ENCODE measurements around the gene INSYN2B. TPM values are rescaled to one million over a fixed set of nuclear protein-coding genes. Genes with fewer than 3 reads are reported as not detected.

Gene INSYN2B
- total RNA-seq, 1 donor: 12.5 TPM

DNA sequence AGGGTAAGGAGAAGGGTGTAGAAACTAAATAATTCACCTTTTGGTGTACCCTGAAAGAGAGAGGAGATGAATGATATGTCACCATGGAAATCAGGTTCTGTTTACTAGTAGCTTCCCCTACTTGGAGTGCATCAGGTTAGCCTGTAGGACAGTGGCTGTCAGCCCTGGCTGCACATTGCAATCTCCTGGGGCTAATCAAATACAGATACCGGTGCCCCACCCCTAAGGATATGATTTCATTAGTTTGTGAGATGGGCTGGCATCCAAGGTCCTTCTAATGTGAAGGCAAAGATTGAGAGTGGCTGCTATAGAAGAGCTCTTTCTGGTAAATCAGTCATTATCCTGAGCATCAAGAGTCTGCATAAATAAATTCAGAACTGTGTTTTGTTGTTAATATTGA, 47.2 kb downstream of the INSYN2B start:
- no peak for DNase-seq (ENCODE audit: low read depth)
- TF ChIP-seq, protein P1, sequence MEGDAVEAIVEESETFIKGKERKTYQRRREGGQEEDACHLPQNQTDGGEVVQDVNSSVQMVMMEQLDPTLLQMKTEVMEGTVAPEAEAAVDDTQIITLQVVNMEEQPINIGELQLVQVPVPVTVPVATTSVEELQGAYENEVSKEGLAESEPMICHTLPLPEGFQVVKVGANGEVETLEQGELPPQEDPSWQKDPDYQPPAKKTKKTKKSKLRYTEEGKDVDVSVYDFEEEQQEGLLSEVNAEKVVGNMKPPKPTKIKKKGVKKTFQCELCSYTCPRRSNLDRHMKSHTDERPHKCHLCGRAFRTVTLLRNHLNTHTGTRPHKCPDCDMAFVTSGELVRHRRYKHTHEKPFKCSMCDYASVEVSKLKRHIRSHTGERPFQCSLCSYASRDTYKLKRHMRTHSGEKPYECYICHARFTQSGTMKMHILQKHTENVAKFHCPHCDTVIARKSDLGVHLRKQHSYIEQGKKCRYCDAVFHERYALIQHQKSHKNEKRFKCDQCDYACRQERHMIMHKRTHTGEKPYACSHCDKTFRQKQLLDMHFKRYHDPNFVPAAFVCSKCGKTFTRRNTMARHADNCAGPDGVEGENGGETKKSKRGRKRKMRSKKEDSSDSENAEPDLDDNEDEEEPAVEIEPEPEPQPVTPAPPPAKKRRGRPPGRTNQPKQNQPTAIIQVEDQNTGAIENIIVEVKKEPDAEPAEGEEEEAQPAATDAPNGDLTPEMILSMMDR (IDR thresholded peaks at IDR 0.05; ENCODE audit: insufficient read depth, low read depth, low read length): no peak

DNA sequence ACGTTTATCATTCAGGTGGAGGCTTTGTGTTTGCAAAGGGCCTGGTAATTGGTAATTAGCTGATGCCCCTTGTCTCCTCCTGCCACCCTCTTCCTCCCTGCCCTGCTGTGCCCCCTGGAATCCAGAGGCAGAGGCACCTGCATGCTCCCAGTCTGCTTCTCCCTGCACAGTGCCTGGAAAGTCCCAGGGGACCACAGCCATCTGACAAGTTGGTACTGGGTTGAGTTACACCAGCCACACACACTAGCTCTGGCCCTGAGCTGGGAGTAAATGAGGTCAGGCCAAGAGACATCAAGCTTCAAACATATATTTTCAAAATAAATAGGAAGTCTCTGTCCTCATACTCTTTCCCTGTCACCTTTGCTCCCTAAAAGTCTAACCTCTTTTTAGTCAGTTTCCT, 56.3 kb downstream of the INSYN2B start:
- H3K4me3 ChIP-seq (ENCODE audit: low read depth, low read length): no peak overlapping the region
- TF ChIP-seq, protein P1 (IDR thresholded peaks at IDR 0.05; ENCODE audit: insufficient read depth, low read depth, low read length): no peak
- DNase-seq (ENCODE audit: low read depth): no peak

More for the DNA sequence above, 47.2 kb downstream of the INSYN2B start:
- H3K4me3 ChIP-seq (ENCODE audit: low read depth, low read length): no peak overlapping the region

DNA sequence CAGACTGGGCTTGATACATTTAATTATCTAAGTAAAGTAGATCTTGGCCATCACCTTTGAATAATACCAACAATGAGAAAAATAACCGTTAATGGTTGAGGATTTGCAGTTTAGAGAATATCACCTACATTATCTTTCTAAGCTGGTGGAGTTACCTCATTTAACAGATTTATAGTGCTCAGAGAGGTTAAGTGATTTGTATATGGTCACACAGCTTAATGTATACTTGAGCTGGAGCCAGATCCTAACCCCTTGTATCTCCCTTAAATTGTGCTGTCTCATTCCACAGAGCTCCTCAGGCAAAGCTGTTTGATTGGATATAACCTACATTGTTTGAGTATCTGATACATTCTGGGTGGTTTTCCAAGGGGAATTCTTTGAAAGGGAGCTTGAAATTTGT, 57.8 kb downstream of the INSYN2B start:
- TF ChIP-seq, protein P1 (IDR thresholded peaks at IDR 0.05; ENCODE audit: insufficient read depth, low read depth, low read length): no peak
- no peak for DNase-seq (ENCODE audit: low read depth)
- no peak overlapping the region for H3K4me3 ChIP-seq (ENCODE audit: low read depth, low read length)

DNA sequence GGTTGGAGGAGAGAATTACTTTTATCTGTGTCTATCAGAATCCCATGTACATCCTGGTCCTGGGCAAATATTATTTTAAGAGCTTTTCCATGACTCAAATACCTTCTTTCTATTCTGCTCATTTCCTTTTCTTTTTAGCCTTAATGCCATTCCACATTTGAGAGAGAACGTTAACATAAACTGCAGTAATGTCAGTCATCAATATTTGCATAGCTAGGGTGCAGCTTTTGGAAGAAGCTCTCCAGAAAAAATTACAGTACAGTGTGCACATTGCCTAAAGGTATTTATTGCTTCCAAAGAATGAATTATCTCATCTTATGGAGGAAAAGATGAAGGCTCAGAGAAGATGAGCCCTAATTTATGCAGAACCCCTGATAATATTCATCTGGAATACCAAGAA, 58.3 kb downstream of the INSYN2B start:
- TF ChIP-seq, protein P1 (IDR thresholded peaks at IDR 0.05; ENCODE audit: insufficient read depth, low read depth, low read length): no peak

DNA sequence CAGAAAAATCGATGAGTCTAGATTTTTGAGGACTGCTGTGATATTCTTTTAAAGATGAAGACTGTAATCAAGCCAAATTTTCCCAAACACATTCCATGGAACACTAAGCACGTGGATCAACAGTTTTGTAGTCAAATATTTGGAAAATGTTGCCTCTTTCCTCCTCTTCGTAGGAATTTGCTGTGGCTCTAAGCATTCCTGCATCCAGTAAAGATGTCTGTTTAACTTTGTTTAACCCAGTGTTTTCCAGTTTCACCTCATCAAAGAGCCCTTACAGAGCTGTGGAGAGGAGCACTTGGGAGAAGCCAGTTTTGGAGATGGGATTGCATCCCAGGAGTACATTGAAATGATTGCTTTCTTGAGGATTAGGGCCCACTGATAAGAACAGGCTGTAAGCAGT, 58.9 kb downstream of the INSYN2B start:
- DNase-seq (ENCODE audit: low read depth): no peak
- H3K4me3 ChIP-seq (ENCODE audit: low read depth, low read length): no peak overlapping the region
- TF ChIP-seq, protein P1 (IDR thresholded peaks at IDR 0.05; ENCODE audit: insufficient read depth, low read depth, low read length): no peak

More for the DNA sequence above, 58.3 kb downstream of the INSYN2B start:
- no peak overlapping the region for H3K4me3 ChIP-seq (ENCODE audit: low read depth, low read length)
- DNase-seq (ENCODE audit: low read depth): no peak

DNA sequence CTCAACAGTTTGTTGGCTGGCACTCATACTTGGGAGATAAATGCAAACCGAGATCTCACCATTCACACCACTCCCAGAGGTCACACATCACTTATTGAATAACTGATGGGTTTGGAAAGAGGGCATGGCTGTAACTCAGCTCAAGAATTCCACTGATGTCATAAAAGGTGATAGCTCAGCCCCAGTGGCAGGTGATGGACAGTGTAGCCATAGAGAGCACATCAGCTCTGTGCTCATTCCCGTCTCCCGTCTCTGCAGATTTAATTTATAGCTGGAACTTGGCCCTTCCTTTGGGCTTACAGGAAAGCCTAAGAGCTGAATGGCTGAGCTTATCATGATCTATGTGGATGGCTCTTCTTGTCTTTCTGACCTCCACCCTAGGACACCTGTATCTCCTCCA, 59.8 kb downstream of the INSYN2B start:
- no peak overlapping the region for H3K4me3 ChIP-seq (ENCODE audit: low read depth, low read length)
- DNase-seq (ENCODE audit: low read depth): no peak
- TF ChIP-seq, protein P1 (IDR thresholded peaks at IDR 0.05; ENCODE audit: insufficient read depth, low read depth, low read length): no peak

DNA sequence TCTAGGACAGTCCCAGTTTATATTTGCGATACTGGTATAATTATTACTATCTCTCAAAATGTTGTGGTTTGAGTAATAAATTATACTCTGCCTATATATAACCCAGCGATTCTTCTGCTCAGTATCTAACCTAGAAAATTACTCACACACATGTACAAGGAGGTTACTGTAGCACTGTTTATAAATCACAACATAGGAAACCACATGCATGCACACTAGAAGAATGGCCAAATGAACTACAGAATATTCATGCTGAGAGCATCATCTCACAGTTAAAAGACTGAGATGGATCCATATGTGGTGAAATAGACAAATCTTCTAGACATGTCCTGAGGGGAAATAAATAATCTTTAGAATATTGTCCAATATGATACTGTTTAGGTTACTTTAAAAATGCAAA, 62.1 kb downstream of the INSYN2B start:
- DNase-seq (ENCODE audit: low read depth): no peak
- no peak overlapping the region for H3K4me3 ChIP-seq (ENCODE audit: low read depth, low read length)
- TF ChIP-seq, protein P1 (IDR thresholded peaks at IDR 0.05; ENCODE audit: insufficient read depth, low read depth, low read length): no peak

Data from fibroblast of villous mesenchyme (primary cell).